H4 (cell line): Measurements from ENCODE around the gene INVS. TPM values are rescaled to one million over a fixed set of nuclear protein-coding genes. Genes with fewer than 3 reads are reported as not detected.
"Not testable (repeated sequence)": the region's sequence is repeated elsewhere in the genome, so short reads cannot be mapped to it uniquely, and the experiment has no call there.

Experiments used
- DNase-seq: peaks from one replicate; pipeline ENCODE4 v3.0.0-alpha.2; 2015; ENCODE audit warnings: low spot score
- total RNA-seq: library from RNA; depleted of rRNA; stranded (reverse); fragments of >200 nt; shearing (Covaris generic); gene quantifications from 2 replicates; pipeline ENCODE4 v1.2.3, GENCODE V29; 2014

INVS gene
- total RNA-seq, 1 experiment from 2014 or later: 19.5 TPM

GRCh38 chr9:100117316-100117715, 18.3 kb downstream of the INVS start:
- no peak for DNase-seq

- no peak for DNase-seq
Measured at GRCh38 chr9:100120286-100120685, 21.2 kb downstream of the INVS start.

GRCh38 chr9:100125236-100125635, 26.2 kb downstream of the INVS start:
- no peak for DNase-seq

GRCh38 chr9:100125910-100126309, 26.9 kb downstream of the INVS start:
- DNase-seq: no peak

GRCh38 chr9:100126423-100126822, 27.4 kb downstream of the INVS start:
- no peak for DNase-seq

- no peak for DNase-seq
Measured at GRCh38 chr9:100129772-100130171, 30.7 kb downstream of the INVS start.

- DNase-seq: no peak
Measured at GRCh38 chr9:100131216-100131615, 32.2 kb downstream of the INVS start.

GRCh38 chr9:100131875-100132430, 32.9 kb downstream of the INVS start:
- no peak for DNase-seq

- DNase-seq: no peak
Measured at GRCh38 chr9:100134731-100135130, 35.7 kb downstream of the INVS start.

- DNase-seq: not testable (repeated sequence)
Measured at GRCh38 chr9:100136799-100137198, 37.8 kb downstream of the INVS start.

- DNase-seq: not testable (repeated sequence)
Measured at GRCh38 chr9:100140303-100140702, 41.3 kb downstream of the INVS start.

- not testable (repeated sequence) for DNase-seq
Measured at GRCh38 chr9:100141862-100142261, 42.8 kb downstream of the INVS start.

GRCh38 chr9:100145167-100145934, 46.3 kb downstream of the INVS start:
- DNase-seq: not testable (repeated sequence)

GRCh38 chr9:100145976-100146375, 46.9 kb downstream of the INVS start:
- not testable (repeated sequence) for DNase-seq

GRCh38 chr9:100150214-100150613, 51.2 kb downstream of the INVS start:
- no peak for DNase-seq

GRCh38 chr9:100160021-100160420, 61.0 kb downstream of the INVS start:
- no peak for DNase-seq

- no peak for DNase-seq
Measured at GRCh38 chr9:100167176-100167575, 68.1 kb downstream of the INVS start.

GRCh38 chr9:100167915-100168654, 69.0 kb downstream of the INVS start:
- DNase-seq: no peak

GRCh38 chr9:100170085-100170484, 71.0 kb downstream of the INVS start:
- no peak for DNase-seq

- no peak for DNase-seq
Measured at GRCh38 chr9:100170556-100170955, 71.5 kb downstream of the INVS start.

GRCh38 chr9:100186356-100186755, 87.3 kb downstream of the INVS start:
- peak; percentile 6 for DNase-seq

GRCh38 chr9:100190339-100190738, 91.3 kb downstream of the INVS start:
- no peak for DNase-seq

- DNase-seq: no peak
Measured at GRCh38 chr9:100191264-100191663, 92.2 kb downstream of the INVS start.
